Adipocyte (in vitro differentiated cells): ENCODE data around the gene DFFB.

ENCODE experiments used
- DNase-seq: peaks from one replicate; pipeline ENCODE4 v3.0.0-alpha.2; 2015; ENCODE audit warnings: low read depth
- H3K27me3 ChIP-seq: replicated peaks from 2 replicates; pipeline ENCODE4 v1.7.0; 2013; ENCODE audit warnings: mild to moderate bottlenecking, low read length, moderate library complexity; ENCODE audit not compliant: control insufficient read depth, insufficient read depth
- H3K36me3 ChIP-seq: 2 replicates; pipeline ENCODE4 v1.7.0; 2013; ENCODE audit warnings: low read length, mild to moderate bottlenecking, moderate library complexity; ENCODE audit not compliant: control insufficient read depth, insufficient read depth, severe bottlenecking
- H3K4me1 ChIP-seq: 2 replicates; pipeline ENCODE4 v1.7.0; 2013; ENCODE audit warnings: mild to moderate bottlenecking, low read length, moderate library complexity; ENCODE audit not compliant: control insufficient read depth, insufficient read depth
- H3K4me3 ChIP-seq: 2 replicates; pipeline ENCODE4 v1.7.0; 2013; ENCODE audit warnings: mild to moderate bottlenecking, low read length, moderate library complexity
- H3K9ac ChIP-seq: 2 replicates; pipeline ENCODE4 v1.7.0; 2013; ENCODE audit warnings: mild to moderate bottlenecking, low read length, moderate library complexity
- H3K9me3 ChIP-seq: 2 replicates; pipeline ENCODE4 v1.7.0; 2013; ENCODE audit warnings: mild to moderate bottlenecking, low read length, moderate library complexity; ENCODE audit not compliant: control insufficient read depth

The DFFB gene

GRCh38 chr1:3889936-3890335 lies 32.7 kb downstream of the DFFB start:
- peaks cover 56% of the 10 kb centered on the region for H3K36me3 ChIP-seq
- no peak overlapping the region for H3K9ac ChIP-seq
- no peak for DNase-seq
- H3K9me3 ChIP-seq = no peaks in the 10 kb centered on the region
- H3K4me3 ChIP-seq = no peak overlapping the region
- H3K27me3 ChIP-seq = no peaks in the 10 kb centered on the region
- H3K4me1 ChIP-seq = no peaks in the 10 kb centered on the region

GRCh38 chr1:3890389-3891328 lies 33.4 kb downstream of the DFFB start:
- peaks cover 51% of the 10 kb centered on the region for H3K36me3 ChIP-seq
- H3K27me3 ChIP-seq = no peaks in the 10 kb centered on the region
- DNase-seq = no peak
- H3K4me3 ChIP-seq = no peak overlapping the region
- no peaks in the 10 kb centered on the region for H3K9me3 ChIP-seq
- peaks cover under 1% of the 10 kb centered on the region for H3K4me1 ChIP-seq
- H3K9ac ChIP-seq = no peak overlapping the region

- no peak for DNase-seq
- Histone ChIP-seq H3K9me3 (no peaks in the 10 kb centered on the region), H3K36me3 (peaks cover 43% of the 10 kb centered on the region)
Observed at GRCh38 chr1:3891329-3891865, 34.1 kb downstream of the DFFB start.

GRCh38 chr1:3892748-3893147 lies 35.5 kb downstream of the DFFB start:
- peaks cover 36% of the 10 kb centered on the region for H3K36me3 ChIP-seq

More at GRCh38 chr1:3891329-3891865, 34.1 kb downstream of the DFFB start:
- H3K27me3 ChIP-seq = no peaks in the 10 kb centered on the region
- no peak overlapping the region for H3K9ac ChIP-seq
- H3K4me1 ChIP-seq = peaks cover 4% of the 10 kb centered on the region
- no peak overlapping the region for H3K4me3 ChIP-seq

GRCh38 chr1:3893190-3893589 lies 35.9 kb downstream of the DFFB start:
- Histone ChIP-seq H3K9ac (no peak overlapping the region), H3K36me3 (peaks cover 31% of the 10 kb centered on the region), H3K27me3 (no peaks in the 10 kb centered on the region), H3K9me3 (peaks cover 4% of the 10 kb centered on the region), H3K4me3 (no peak overlapping the region), H3K4me1 (peaks cover 4% of the 10 kb centered on the region)
- DNase-seq = no peak

More at GRCh38 chr1:3892748-3893147, 35.5 kb downstream of the DFFB start:
- Histone ChIP-seq H3K27me3 (no peaks in the 10 kb centered on the region), H3K4me3 (no peak overlapping the region), H3K4me1 (peaks cover 4% of the 10 kb centered on the region), H3K9ac (no peak overlapping the region), H3K9me3 (no peaks in the 10 kb centered on the region)
- DNase-seq = no peak

GRCh38 chr1:3894626-3895278 lies 37.5 kb downstream of the DFFB start:
- Histone ChIP-seq H3K9ac (no peak overlapping the region), H3K36me3 (peaks cover 18% of the 10 kb centered on the region), H3K27me3 (no peaks in the 10 kb centered on the region), H3K4me3 (no peak overlapping the region), H3K4me1 (peaks cover 12% of the 10 kb centered on the region), H3K9me3 (peaks cover 7% of the 10 kb centered on the region)
- DNase-seq = no peak

- Histone ChIP-seq H3K9me3 (peaks cover 7% of the 10 kb centered on the region), H3K4me1 (peaks cover 12% of the 10 kb centered on the region), H3K36me3 (peaks cover 12% of the 10 kb centered on the region), H3K9ac (no peak overlapping the region), H3K4me3 (no peak overlapping the region), H3K27me3 (no peaks in the 10 kb centered on the region)
- DNase-seq = peak; percentile 30
Observed at GRCh38 chr1:3895279-3895950, 38.1 kb downstream of the DFFB start.

GRCh38 chr1:3895951-3896325 lies 38.7 kb downstream of the DFFB start:
- DNase-seq = no peak
- Histone ChIP-seq H3K4me3 (no peak overlapping the region), H3K9me3 (peaks cover 7% of the 10 kb centered on the region), H3K27me3 (no peaks in the 10 kb centered on the region), H3K36me3 (peaks cover 7% of the 10 kb centered on the region), H3K9ac (no peak overlapping the region), H3K4me1 (peaks cover 12% of the 10 kb centered on the region)

- Histone ChIP-seq H3K27me3 (no peaks in the 10 kb centered on the region), H3K9me3 (peaks cover 7% of the 10 kb centered on the region), H3K9ac (no peak overlapping the region), H3K36me3 (peaks cover 1% of the 10 kb centered on the region), H3K4me3 (no peak overlapping the region), H3K4me1 (peaks cover 12% of the 10 kb centered on the region)
- no peak for DNase-seq
Observed at GRCh38 chr1:3896396-3897000, 39.2 kb downstream of the DFFB start.

- no peak for DNase-seq
- Histone ChIP-seq H3K9me3 (peaks cover 7% of the 10 kb centered on the region), H3K36me3 (no peaks in the 10 kb centered on the region), H3K4me1 (peaks cover 12% of the 10 kb centered on the region), H3K9ac (no peak overlapping the region), H3K4me3 (peak overlapping the region; percentile 97), H3K27me3 (no peaks in the 10 kb centered on the region)
Observed at GRCh38 chr1:3898475-3898735, 41.1 kb downstream of the DFFB start.
